ENCODE data around the gene ADAMTS9.

Gene ADAMTS9

DNA sequence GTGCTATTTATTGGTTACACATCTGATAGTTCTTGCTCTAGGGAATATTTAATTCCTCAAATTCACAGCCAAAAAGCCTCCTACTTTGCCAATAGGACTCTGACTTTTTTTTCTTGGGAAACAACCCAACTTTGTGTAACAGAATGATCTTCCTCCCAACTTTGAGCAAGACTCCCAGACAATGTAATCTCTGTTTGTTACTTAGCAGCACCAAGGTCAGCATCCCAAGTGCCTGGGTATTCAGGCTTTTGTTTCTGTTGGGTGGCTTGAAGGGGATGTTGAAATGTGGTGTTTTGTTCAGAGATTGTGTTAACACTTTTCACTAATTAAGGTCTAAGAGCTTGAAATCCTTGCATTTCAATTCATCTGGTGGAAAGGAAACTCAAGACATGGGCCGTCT is 115.8 kb downstream of the ADAMTS9 start:
- TF ChIP-seq, protein P1, sequence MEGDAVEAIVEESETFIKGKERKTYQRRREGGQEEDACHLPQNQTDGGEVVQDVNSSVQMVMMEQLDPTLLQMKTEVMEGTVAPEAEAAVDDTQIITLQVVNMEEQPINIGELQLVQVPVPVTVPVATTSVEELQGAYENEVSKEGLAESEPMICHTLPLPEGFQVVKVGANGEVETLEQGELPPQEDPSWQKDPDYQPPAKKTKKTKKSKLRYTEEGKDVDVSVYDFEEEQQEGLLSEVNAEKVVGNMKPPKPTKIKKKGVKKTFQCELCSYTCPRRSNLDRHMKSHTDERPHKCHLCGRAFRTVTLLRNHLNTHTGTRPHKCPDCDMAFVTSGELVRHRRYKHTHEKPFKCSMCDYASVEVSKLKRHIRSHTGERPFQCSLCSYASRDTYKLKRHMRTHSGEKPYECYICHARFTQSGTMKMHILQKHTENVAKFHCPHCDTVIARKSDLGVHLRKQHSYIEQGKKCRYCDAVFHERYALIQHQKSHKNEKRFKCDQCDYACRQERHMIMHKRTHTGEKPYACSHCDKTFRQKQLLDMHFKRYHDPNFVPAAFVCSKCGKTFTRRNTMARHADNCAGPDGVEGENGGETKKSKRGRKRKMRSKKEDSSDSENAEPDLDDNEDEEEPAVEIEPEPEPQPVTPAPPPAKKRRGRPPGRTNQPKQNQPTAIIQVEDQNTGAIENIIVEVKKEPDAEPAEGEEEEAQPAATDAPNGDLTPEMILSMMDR (IDR thresholded peaks at IDR 0.05; ENCODE audit: insufficient read depth, low read depth, low read length, missing control alignments): no peak
- no peak overlapping the region for H3K4me3 ChIP-seq (ENCODE audit: low read length)
- DNase-seq (ENCODE audit: low read depth): no peak

DNA sequence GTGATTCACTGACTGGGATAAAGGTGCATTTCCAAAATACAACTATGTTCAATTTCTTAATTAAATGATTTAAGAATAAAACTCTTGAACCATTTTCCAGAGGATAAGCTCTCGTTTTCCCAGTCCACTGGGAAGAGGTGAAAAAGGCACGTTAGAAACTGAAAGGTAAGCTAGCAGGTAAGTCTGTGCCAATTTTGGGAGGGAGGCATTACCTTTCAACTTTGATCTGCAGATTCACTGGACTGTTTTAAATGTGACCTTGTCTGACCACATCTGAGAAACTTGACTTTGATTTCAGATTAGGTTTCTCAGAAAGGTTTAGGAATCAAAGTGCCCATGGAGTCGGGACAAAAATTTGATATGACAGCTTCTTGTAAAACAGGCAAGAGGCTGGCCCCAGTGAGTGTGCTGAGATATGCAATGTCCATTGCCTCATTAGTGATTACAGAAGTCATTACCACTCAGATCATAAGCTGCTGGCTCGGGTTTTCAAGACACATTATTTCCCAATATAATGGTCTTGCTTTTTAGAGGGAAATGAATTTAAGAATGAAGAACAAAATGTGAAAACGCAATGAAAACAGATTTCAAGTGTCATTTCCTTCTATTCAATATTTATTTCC is 118.8 kb downstream of the ADAMTS9 start:
- no peak overlapping the region for H3K4me3 ChIP-seq (ENCODE audit: low read length)
- no peak for DNase-seq (ENCODE audit: low read depth)
- TF ChIP-seq, protein P1 (IDR thresholded peaks at IDR 0.05; ENCODE audit: insufficient read depth, low read depth, low read length, missing control alignments): no peak

DNA sequence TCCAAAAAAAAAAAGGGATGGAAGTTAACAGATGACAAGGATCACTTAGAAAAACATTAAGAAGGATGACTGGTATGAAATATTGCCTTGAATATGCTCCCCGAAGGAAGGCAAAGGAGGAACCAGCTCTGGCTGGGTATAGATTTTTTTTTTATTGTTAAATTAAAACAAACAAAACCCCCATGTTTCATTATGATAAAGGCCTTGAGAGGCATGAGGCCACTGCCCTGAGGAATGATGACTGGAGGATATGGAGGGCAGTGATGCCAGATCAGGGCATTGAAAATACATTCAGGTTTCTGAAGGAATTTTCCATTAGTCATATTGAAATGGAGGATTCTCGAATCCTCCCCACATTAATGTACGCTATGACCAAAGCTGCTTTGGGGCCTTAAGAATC is 120.9 kb downstream of the ADAMTS9 start:
- no peak for DNase-seq (ENCODE audit: low read depth)
- H3K4me3 ChIP-seq (ENCODE audit: low read length): no peak overlapping the region
- TF ChIP-seq, protein P1 (IDR thresholded peaks at IDR 0.05; ENCODE audit: insufficient read depth, low read depth, low read length, missing control alignments): no peak

DNA sequence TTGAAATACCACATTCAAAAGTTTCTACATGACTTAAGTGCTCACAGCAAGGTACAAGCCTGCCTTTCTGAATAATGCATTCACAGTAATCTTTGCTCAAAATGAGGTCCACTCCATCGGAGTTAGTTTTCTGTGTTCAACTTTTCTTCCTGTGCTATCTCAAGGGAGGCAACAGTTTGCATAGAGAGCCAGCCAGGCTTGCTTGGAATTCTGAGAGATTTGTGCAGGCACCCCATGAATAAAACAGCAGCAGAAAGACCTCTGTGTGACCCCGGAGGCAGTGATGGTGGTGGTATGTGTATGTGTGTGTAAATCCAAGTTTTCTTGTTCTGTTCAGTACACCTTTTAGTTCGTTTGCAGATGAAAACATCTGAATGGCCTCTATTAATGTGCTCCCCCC is 124.0 kb downstream of the ADAMTS9 start:
- DNase-seq (ENCODE audit: low read depth): no peak
- H3K4me3 ChIP-seq (ENCODE audit: low read length): no peak overlapping the region
- TF ChIP-seq, protein P1 (IDR thresholded peaks at IDR 0.05; ENCODE audit: insufficient read depth, low read depth, low read length, missing control alignments): no peak

DNA sequence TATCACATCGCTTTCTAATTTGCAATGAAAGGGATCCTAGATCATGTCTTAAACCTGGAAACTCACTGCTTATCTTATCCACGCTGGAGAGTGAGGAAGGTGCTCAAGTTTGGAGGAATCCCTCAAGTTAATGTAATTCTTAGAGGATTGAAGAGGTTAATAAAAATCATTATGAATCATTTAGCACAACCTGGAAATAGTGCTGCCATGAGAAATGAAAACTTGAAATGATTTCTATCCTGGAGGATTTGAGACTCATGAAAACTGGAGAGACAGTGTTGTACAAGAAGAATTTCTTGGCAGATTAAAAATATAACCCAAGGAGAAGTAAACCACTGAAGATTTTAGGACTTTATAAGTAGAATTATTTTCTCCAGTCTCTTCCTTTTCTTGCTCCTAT is 125.9 kb downstream of the ADAMTS9 start:
- H3K4me3 ChIP-seq (ENCODE audit: low read length): no peak overlapping the region
- no peak for DNase-seq (ENCODE audit: low read depth)
- TF ChIP-seq, protein P1 (IDR thresholded peaks at IDR 0.05; ENCODE audit: insufficient read depth, low read depth, low read length, missing control alignments): no peak

DNA sequence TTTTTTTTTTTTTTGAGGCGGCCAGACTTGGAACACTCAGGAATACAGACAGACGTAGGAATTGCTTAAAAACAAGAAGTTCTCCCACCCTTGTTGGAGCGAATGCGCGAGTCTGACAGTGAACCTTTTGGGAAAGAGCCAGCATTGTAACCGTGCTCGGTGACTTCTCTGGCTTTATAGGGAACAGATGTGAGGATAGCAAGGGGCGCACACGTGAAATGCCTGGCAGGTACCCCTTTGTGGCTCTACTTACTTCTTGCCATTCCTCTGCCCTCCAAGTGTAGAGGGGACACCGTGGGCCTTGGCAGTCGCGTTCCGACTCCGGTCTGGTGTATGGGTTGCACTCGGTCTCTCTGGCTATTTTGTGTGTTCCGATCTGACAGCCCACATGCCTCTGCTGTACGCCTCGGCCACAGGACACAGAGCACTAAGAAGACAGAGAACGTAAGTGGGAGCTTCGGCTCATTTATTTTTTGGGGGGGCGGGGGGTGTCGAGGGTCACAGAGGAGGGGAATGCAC is 126.4 kb downstream of the ADAMTS9 start:
- TF ChIP-seq, protein P1 (IDR thresholded peaks at IDR 0.05; ENCODE audit: insufficient read depth, low read depth, low read length, missing control alignments): no peak
- H3K4me3 ChIP-seq (ENCODE audit: low read length): no peak overlapping the region
- no peak for DNase-seq (ENCODE audit: low read depth)

DNA sequence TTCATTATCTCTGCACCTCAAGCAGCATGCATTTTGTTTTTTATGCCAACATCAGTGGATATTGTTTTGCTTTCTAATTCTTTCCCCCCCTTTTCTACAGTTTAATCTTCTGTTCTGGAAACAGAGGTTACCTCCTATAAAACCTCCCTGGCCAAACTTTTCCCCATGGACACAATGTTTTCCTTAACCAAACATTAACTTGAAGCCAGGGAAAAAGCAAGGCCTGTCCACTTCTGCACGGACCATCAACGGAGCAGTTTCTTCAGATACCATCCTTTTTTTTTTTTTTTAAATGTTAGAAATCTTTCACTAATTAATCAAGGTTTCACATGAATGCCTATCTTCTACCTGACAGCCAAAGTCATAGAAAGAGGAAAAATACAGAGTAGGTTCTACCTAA is 127.0 kb downstream of the ADAMTS9 start:
- no peak for DNase-seq (ENCODE audit: low read depth)
- no peak overlapping the region for H3K4me3 ChIP-seq (ENCODE audit: low read length)
- TF ChIP-seq, protein P1 (IDR thresholded peaks at IDR 0.05; ENCODE audit: insufficient read depth, low read depth, low read length, missing control alignments): no peak

Measured in epithelial cell of esophagus (primary cell).